CD1c-positive myeloid dendritic cell (primary cell): Measurements from ENCODE around the gene PPM1J.

ENCODE experiments used
- DNase-seq: peaks from one replicate; pipeline ENCODE4 v3.0.0-alpha.2; 2016; ENCODE audit errors: extremely low spot score

Gene PPM1J

DNA sequence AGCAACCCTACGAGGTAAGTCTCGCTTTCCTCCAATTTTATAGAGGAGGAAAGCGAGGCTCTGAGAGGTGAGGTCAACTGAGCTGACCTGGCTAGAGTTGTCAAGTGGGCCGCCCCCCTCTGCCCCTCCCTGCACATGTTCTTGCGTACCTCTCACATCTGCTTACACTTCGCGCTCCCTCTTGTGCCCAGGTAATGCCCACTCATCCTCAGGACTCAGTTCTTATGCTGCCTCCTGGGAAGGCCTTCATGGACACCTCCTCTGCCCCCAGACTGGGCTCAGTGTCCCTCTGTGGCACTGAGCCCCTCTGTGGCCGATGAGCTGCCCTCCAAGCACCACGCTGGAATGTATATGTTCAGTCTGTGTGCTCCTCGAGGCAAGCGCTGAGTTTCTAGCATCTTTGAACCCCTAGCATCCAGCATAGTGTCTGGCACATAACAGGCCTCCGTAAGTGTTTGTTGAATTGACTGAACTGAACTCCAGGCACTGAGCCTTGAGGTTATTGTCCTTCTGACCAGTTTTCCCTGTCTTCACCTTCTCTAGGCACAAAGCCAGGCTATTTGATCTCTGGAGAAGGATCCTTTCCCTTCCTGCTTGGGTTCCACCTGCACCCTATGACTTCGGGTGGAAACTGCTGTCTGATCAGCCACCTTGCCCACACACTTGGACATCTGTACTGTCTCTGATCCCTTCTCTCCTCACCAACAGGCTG lies 27.2 kb downstream of the PPM1J start:
- DNase-seq: no peak

DNA sequence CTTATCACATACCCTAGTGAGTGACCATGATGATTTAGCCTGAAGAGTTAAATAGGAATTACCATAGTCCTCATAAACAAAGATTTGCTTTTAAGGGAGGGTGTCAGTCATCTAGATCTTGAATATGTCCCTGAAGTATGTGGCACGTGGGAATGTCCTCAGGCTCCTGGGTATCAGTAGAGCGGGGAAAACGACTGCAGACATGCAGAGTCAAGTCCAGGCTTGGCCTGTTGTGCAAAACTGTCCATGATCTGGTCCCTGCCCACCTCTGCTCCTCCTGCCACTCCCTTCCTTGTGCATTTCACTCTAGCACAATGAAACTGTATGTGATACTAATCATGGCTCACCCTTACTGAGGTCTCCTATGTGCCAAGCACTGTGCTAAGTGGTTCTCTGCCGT lies 27.8 kb downstream of the PPM1J start:
- DNase-seq: no peak

DNA sequence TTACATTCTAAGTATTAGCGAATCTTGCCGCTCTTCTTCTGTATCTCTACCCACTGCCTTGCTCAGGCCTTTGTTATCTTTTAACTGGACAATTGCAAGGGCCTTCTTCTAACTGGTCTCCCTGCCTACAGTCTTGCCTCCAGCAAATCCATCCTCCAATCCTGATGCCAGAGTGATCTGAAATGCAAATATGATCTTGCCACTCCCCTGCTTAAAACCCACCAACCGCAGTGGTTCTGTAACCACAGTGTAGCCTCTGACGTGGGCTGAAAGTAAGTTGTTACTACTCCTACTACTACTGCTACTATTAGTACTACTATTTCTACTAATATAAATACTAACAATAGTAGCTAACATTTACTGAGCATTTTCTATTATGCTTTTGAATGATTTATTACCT lies 28.3 kb downstream of the PPM1J start:
- DNase-seq: no peak

DNA sequence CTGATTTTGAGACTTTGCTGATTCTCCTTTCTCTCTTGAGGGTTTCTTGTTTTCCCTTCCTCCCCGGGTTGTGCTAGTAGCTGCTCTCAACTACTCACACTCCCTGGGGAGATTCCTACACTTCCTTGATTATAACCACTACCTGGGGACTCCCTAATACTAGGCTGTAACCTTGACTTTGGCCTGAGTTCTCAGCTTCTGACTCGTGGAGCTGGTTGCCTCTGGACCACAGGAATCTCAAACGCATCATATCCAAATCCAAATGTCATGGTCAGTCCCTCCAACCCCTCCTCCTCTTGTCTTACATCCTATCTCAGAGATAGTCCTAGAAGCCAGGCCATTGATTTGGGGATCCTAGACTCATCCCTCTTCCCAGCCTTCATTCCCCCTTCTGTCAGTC lies 28.7 kb downstream of the PPM1J start:
- no peak for DNase-seq

DNA sequence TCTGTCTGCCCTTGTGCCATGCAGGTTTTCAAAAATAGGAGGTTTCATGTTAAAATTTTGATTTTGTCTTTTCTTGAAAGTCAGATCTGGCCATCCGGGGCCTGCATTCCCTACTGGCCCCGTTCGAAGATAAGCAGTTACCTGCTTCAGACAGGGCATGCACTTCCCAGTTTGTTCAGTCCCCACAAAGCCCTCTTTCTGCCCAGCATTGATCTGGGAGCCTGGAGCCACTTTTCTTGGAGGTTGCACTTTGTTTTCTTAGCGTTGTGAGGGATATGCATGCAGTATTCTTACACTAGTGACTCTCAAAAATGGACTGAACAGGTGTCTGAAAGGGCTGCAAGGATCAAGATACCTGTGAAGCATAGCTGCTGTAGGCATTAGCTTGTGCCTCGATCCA lies 29.2 kb downstream of the PPM1J start:
- no peak for DNase-seq

DNA sequence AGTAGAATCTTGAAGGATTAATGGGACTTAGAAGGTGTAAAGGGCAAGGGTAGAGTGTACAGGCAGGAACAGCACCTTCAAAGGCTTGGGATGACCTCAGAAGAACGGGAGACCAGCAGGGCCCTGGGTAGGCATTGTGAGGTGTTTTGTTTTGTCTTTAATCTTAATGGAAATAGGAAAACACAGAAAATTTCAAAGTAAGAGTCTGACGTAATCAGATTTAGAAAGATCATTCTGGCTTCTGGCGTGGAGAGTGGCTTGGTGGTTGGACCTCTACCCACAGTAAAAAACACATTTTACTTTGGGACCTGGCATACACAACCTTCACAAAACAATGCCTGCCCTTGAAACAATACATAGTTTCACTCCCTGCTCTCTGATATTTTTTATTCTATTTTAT lies 36.5 kb downstream of the PPM1J start:
- no peak for DNase-seq

DNA sequence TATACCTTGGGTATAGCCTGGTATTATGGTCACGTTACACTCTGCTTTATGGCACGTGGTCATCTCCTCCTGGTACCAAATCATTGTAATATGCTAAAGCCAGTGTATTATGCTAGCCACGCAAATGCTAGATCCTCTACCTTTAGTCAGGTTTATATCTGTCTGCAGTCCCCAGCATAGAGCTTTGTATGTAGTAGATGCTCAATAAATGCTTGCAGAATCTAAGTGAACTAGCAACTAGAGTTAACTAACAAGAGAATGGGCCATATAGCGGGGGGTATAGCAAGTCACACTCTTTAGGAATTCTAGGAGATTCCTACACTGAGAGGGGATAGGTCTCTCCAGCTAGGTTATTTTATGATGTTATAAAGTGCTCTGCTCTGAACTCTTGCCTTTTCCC lies 37.6 kb downstream of the PPM1J start:
- DNase-seq: no peak

DNA sequence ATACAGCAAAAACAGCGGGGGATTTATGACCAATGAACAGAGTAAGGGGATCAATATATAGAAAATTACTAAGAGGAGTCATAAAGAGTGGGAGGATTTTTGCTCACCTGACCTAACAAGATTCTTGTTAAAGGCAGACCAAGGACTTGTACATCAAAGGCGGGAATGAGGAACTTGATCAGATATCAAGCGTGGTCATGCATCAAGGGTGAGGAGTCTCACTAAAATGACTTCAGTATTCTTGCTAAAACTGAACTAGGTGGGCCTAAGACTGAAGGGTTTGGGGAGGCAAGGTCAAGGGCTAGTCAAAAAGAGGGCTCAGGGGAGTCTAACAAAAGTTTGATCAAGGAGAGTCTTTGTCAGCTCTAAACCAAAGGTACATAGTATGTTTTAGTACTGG lies 38.6 kb downstream of the PPM1J start:
- DNase-seq: no peak

DNA sequence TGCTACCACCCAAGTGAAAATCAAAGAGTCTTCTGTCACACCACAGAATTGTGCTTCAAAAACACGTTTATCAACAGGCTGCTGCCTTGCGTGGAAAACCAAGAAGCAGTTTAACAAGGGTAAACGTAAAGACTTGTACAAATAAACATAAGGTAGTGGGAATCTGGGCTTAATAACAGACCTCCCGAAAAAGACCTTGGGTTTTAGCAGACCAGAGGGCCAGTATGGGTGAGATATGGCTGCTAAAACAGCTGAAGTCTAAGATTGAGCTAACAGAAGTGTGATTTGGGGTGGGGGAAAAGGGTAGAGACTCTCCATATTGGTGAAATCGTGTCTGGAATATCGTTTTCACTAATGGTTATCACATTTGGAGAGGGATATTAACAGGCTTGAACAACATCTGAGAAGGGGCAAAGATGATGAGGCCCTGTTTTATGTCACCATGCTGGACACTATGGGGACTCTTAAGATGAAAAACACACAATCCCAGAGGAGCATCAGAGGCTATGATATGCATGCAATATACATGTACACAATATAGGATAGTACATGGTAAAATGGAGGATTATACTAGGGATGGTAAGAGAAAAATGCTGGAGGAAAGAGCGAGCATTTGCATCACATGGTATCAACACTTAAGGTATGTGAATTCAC lies 39.3 kb downstream of the PPM1J start:
- no peak for DNase-seq

DNA sequence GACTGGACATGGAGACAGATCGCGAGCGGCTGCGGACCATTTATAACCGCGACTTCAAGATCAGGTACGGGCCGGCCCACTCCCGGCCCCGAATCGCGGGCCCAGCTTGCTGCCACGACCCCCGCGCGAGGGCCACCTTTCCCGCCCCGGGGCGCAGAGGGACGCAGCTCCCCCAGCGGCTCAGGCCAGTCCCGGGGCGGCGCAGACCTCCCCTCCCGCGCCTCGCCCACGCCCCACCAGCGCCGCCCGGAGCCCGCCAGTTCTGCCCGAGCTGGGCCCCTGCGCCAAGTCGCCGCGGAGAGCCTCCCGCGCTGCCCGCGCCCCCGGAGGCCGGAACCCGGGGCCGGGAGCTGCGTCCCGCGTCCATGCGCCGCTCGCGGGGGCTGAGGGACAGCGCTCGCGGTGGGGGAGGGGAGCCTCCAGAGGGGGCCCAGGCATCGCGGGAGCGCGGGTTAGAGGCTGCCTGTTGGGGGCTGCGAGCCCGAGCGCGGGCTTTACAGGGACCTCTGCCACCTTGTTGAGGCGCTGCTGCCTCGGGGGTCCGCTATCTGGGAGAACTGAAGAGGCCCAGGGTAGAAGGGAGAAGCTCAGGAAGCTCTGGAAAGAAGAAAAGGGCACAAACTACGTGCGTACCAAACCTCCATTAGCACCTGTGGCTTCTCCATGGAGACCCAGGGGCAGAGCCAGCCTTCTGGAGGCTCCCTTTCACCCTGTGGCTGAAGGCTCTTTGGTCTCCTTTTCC lies 40.0 kb downstream of the PPM1J start:
- DNase-seq: peak; percentile 41

DNA sequence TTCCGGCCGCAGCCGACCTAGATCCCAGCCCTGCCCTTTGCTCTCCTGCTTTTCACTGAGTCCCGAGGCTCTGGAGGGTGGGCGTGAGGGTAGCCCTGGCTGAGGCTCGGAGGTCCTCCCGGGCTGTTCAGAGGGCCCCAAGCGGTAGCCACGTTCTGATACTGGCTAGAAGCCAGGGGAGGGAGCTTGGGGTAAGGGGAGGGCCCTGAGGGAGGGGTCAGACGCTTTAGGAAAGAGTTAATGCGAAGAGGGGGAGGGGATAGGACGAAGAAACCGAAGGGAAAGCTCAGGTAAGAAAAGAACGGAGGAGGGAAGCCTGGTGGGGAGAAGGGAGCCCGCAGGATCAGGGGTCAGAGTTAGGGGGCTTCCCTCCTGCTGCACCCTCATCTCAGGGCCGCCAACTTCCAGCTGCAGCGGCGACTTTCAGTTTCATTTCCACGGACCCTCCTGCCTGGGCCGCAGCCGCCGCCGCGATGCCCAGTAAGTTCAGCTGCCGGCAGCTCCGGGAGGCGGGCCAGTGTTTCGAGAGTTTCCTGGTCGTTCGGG lies 40.6 kb downstream of the PPM1J start, which contains the start of gene MOV10:
TSS of gene MOV10 (plus strand) at position 220 of the 546 bp plus-strand sequence. CDS start at position 474, 254 bp downstream.
- DNase-seq: peak; percentile 76

DNA sequence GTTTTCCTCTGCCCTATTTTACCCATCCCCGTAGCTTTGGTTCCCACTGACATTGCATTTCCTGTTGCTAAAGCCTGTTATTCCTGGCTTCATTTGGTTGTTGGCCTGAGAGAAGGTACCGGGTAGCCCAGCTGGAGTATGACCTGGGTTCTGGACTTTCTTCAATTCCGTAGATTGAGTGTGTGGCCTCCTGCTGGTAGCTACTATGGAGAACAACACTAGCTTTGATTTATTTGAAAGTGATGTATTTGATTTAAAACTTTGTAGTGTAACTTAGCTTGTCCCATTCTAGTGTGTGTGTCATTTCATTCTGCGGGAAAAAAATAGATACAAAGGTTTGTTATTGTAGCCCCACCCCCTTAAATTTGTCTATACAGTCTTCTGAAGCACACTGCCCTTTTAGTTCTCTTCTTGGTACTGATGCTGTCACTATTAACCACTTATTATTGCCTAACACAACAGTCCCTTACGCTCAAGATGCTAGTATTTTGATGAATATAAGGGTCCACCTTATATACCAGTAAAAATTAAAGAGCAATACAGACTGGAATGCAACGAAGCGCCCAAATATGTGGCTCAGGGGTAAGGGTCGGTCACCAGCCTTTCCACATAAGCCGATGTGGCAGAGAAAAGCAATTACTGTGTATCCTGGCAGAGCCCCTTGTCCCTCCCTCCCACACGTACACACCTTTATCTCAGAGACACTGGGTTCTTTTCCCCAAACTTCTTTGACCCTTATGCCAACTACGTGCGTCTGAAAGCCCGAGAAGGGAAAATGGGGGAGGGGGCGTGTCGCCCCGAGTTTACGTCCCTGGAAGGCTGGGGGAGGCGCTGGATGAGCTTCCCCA lies 41.3 kb downstream of the PPM1J start:
- peak; percentile 24 for DNase-seq

DNA sequence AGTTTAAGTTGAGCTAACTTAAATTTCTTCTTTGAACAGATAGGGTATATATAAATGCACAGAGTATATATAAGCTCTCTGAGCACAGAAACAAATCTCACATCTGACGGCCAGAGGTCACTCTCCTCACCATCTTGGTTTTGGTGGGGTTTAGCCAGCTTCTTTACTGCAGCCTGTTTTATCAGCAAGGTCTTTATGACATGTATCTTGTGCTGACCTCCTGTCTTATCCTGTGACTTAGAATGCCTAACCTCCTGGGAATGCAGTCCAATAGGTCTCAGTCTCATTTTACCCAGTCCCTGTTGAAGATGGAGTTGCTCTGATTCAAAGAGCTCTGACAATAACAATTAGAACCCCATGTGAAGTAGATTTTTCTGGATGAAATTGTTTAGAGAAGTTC lies 42.3 kb downstream of the PPM1J start:
- no peak for DNase-seq

DNA sequence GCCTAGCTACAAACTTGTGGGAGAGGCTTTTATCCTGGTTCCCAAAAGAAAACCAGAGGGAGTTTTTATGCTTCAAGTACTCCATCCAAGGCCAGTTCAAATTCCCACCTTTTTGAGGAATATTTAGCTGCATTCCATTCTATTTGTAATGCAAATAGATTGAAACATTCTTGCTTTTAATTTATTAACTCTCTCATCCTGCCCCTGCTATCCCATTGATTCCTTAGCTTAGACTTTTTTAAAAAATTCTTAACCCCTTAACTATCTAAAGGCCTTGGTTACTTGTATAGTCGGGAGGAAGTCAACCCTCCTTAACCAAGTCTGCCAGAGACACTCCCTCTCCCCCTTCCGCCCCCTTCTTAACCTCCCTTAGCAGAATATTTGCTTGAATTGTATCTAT lies 43.1 kb downstream of the PPM1J start:
- no peak for DNase-seq

DNA sequence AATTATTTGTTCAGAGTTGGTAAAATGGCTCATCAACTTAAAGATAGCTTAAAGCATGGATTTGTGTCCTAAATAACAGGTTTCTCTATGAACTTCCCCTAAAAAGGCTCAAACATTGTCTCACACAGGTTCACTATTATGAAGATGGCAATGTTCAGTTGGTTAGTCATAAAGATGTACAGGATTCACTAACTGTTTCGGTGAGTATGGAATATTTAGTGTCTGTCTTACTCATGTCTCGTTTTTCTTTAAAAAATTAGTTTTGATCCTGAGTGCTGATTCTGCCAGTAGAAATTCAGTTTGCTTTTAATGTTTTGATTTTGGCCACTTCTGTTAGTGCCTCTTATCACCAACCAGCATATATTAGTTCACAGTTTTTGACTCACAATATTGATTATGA lies 48.2 kb downstream of the PPM1J start:
- no peak for DNase-seq

DNA sequence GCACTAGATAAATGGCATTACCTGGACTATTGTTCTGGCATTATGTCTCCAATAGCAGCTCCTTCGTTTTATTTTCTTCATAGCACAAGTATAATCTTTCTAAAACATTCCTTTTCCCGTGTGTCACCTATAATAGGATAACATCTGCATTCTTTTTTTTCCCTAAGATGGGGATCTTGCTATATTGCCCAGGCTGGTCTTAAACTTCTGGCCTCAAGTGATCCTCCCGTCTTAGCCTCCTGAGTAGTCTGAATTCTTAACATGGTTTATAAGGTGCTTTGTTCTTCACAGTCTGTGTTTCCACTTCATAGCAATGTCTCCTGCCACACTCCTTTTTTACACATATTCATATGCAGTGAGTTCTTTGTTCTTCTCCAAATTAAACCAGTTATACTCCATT lies 49.3 kb downstream of the PPM1J start:
- no peak for DNase-seq
